Measurements from ENCODE around the gene SCRN2.

SCRN2 gene

GRCh38 chr17:47847341-47848197 lies 6.5 kb upstream of the SCRN2 start:
- in situ Hi-C loops (cut with HindIII; ENCODE audit: low sequenced_read_pairs) = no loop called here

GRCh38 chr17:47846716-47847340 lies 5.8 kb upstream of the SCRN2 start:
- in situ Hi-C loops (cut with HindIII; ENCODE audit: low sequenced_read_pairs) = no loop called here

GRCh38 chr17:47845716-47846075 lies 4.6 kb upstream of the SCRN2 start:
- in situ Hi-C loops (cut with HindIII; ENCODE audit: low sequenced_read_pairs) = no loop called here

- in situ Hi-C loops (cut with HindIII; ENCODE audit: low sequenced_read_pairs) = no loop called here
Observed at GRCh38 chr17:47844814-47845715, 4.0 kb upstream of the SCRN2 start.

- in situ Hi-C loops (cut with HindIII; ENCODE audit: low sequenced_read_pairs) = no loop called here
Observed at GRCh38 chr17:47844227-47844626, 3.2 kb upstream of the SCRN2 start.

- in situ Hi-C loops (cut with HindIII; ENCODE audit: low sequenced_read_pairs) = no loop called here
Observed at GRCh38 chr17:47843391-47843730, 2.3 kb upstream of the SCRN2 start.

GRCh38 chr17:47841488-47842291 lies 617 bp upstream of the SCRN2 start:
- in situ Hi-C loops (cut with HindIII; ENCODE audit: low sequenced_read_pairs) = no loop called here

GRCh38 chr17:47840001-47840741 lies 902 bp downstream of the SCRN2 start:
- in situ Hi-C loops (cut with HindIII; ENCODE audit: low sequenced_read_pairs) = no loop called here

- in situ Hi-C loops (cut with HindIII; ENCODE audit: low sequenced_read_pairs) = no loop called here
Observed at GRCh38 chr17:47839071-47839470, 2.0 kb downstream of the SCRN2 start.

- in situ Hi-C loops (cut with HindIII; ENCODE audit: low sequenced_read_pairs) = no loop called here
Observed at GRCh38 chr17:47838636-47839035, 2.4 kb downstream of the SCRN2 start.

- in situ Hi-C loops (cut with HindIII; ENCODE audit: low sequenced_read_pairs) = no loop called here
Observed at GRCh38 chr17:47837401-47838039, 3.6 kb downstream of the SCRN2 start.

GRCh38 chr17:47836601-47837000 lies 4.5 kb downstream of the SCRN2 start:
- in situ Hi-C loops (cut with HindIII; ENCODE audit: low sequenced_read_pairs) = no loop called here

- in situ Hi-C loops (cut with HindIII; ENCODE audit: low sequenced_read_pairs) = no loop called here
Observed at GRCh38 chr17:47834756-47835155, 6.3 kb downstream of the SCRN2 start.

GRCh38 chr17:47831934-47832327 lies 9.1 kb downstream of the SCRN2 start:
- in situ Hi-C loops (cut with HindIII; ENCODE audit: low sequenced_read_pairs) = no loop called here

GRCh38 chr17:47831003-47831933 lies 9.8 kb downstream of the SCRN2 start, which contains the start of the genes LRRC46 and MRPL10:
TSS of gene LRRC46 (plus strand) at chr17:47831670. CDS start at chr17:47831990, 320 bp downstream.
TSS of gene MRPL10 (minus strand) at chr17:47831541. CDS start at chr17:47831511, 30 bp downstream.
- in situ Hi-C loops (cut with HindIII; ENCODE audit: low sequenced_read_pairs) = no loop called here

GRCh38 chr17:47830396-47831002 lies 10.6 kb downstream of the SCRN2 start:
- in situ Hi-C loops (cut with HindIII; ENCODE audit: low sequenced_read_pairs) = no loop called here

GRCh38 chr17:47829870-47830269 lies 11.2 kb downstream of the SCRN2 start:
- in situ Hi-C loops (cut with HindIII; ENCODE audit: low sequenced_read_pairs) = no loop called here

- in situ Hi-C loops (cut with HindIII; ENCODE audit: low sequenced_read_pairs) = loop anchor here (5.0 kb wide), 1 partner anchor 86 kb away; no protein-coding TSS in a partner anchor
Observed at GRCh38 chr17:47823519-47823918, 17.6 kb downstream of the SCRN2 start.

Measured in endothelial cell of hepatic sinusoid (primary cell).